Kidney (tissue), 14 donors: ENCODE results near the gene CASQ1. TPM values are rescaled to one million over a fixed set of nuclear protein-coding genes. Genes with fewer than 3 reads are reported as not detected.

Experiments used
- DNase-seq, 5 donors: peaks; one replicate each; pipeline ENCODE4 v3.0.0-alpha.2; 2013 to 2020
- FAIRE-seq: peaks from 2 replicates; lab custom pipeline; 2012; peaks lifted over from hg19 to GRCh38; lab: Jason Lieb, UNC
- H3K27ac ChIP-seq, 2 donors: one replicate each; pipeline ENCODE4 v1.7.0; 2013; ENCODE audit warnings: low read depth in 2 of 2, low read length in 2 of 2, inconsistent platforms in 1 of 2
- H3K27me3 ChIP-seq: one replicate; pipeline ENCODE4 v1.7.1; 2013; ENCODE audit warnings: low read length, inconsistent platforms; ENCODE audit not compliant: control insufficient read depth, insufficient read depth
- H3K36me3 ChIP-seq, 3 donors: one replicate each; pipeline versions ENCODE4 v1.7.0 to v1.7.1; 2013; ENCODE audit warnings: low read length in 3 of 3, control low read depth in 1 of 3, inconsistent platforms in 1 of 3; ENCODE audit not compliant: insufficient read depth in 3 of 3, control insufficient read depth in 2 of 3
- H3K4me1 ChIP-seq, 3 donors: one replicate each; pipeline versions ENCODE4 v1.7.0 to v1.7.1; 2013; ENCODE audit warnings: low read length in 3 of 3, inconsistent platforms in 1 of 3, low read depth in 1 of 3; ENCODE audit not compliant: control insufficient read depth in 2 of 3, insufficient read depth in 2 of 3
- H3K4me3 ChIP-seq, 3 donors: one replicate each; pipeline versions ENCODE4 v1.7.0 to v1.8.1; 2013; ENCODE audit warnings: low read length in 3 of 3, control low read depth in 1 of 3, inconsistent platforms in 1 of 3
- H3K9ac ChIP-seq, 3 donors: one replicate each; pipeline versions ENCODE4 v1.7.0 to v1.7.1; 2013; ENCODE audit warnings: low read length in 3 of 3, control low read depth in 1 of 3, inconsistent platforms in 1 of 3
- H3K9me3 ChIP-seq, 3 donors: one replicate each; pipeline versions ENCODE4 v1.7.0 to v1.7.1; 2013; ENCODE audit warnings: low read length in 3 of 3, control low read depth in 1 of 3, inconsistent platforms in 1 of 3; ENCODE audit not compliant: control insufficient read depth in 2 of 3, insufficient read depth in 1 of 3
- CTCF ChIP-seq: IDR thresholded peaks from 3 replicates; pipeline ENCODE4 v1.5.1; 2012; ENCODE audit warnings: mild to moderate bottlenecking, moderate library complexity, borderline replicate concordance; ENCODE audit not compliant: insufficient read depth; ENCODE audit errors: extremely low read depth
- intact Hi-C: fragments of 100-400 bp; cut with DNase I; formaldehyde crosslinking; loops from one replicate; pipeline ENCODE4 v1.11.1; 2022
- polyA plus RNA-seq: library from polyadenylated mRNA; stranded (reverse); fragments of 350-450 nt; fragmentation: Illumina TruSeq; extraction: RNeasy Lipid Tissue Mini Kit (QIAGEN cat#74804); gene quantifications from one replicate; pipeline ENCODE4 v1.2.3, GENCODE V29; 2014; ENCODE audit warnings: low read depth, low replicate concordance; ENCODE audit not compliant: insufficient read depth
- total RNA-seq: library from RNA; stranded (reverse); fragmentation: NEBNext Ultra II Directional; extraction: Animal tissue kit (Norgen Biotek cat#: 25700); gene quantifications from one replicate; pipeline ENCODE4 v1.2.1, GENCODE V29; 2021
- donor health status: control.
- donor health status: control.
- donor health status: control.
- donor health status: control.
- donor health status: control.
- donor health status: DM: yes; HTN: yes; CAD: no.
- donor health status: Normal renal cell carcinoma (clear cell type).

Gene CASQ1
- total and polyA plus RNA-seq, 2 donors from 2014 or later, result 0.57 TPM; not detected in 1

GRCh38 chr1:160193091-160193819, 2.9 kb downstream of the CASQ1 start:
- intact Hi-C loops, result loop anchor here (10.0 kb wide), 1 partner anchor 102 kb away; no protein-coding TSS in a partner anchor
- peak; percentile 99 for TF ChIP-seq CTCF
- H3K4me1 ChIP-seq, result peaks cover 2 to 5% (median 3%) of the 10 kb centered on the region in 3 donors
- peaks cover 0 to 4% (median 0%) of the 10 kb centered on the region in 3 donors for H3K9me3 ChIP-seq
- H3K27ac ChIP-seq, result no peak overlapping the region
- H3K27me3 ChIP-seq, result peaks cover 4% of the 10 kb centered on the region
- FAIRE-seq (no peak), DNase-seq (peak; percentile 91 to 95 (median 93))
- H3K4me3 ChIP-seq, result peak overlapping the region in 1 of 3 donors; percentile 9
- H3K36me3 ChIP-seq, result no peaks in the 10 kb centered on the region
- no peak overlapping the region for H3K9ac ChIP-seq

- Histone ChIP-seq H3K27ac (no peak overlapping the region), H3K9ac (peak overlapping the region in 1 of 3 donors; percentile 25), H3K4me1 (peaks cover 2 to 5% (median 3%) of the 10 kb centered on the region in 3 donors), H3K36me3 (no peaks in the 10 kb centered on the region), H3K4me3 (peak overlapping the region in 1 of 3 donors; percentile 35), H3K27me3 (peaks cover 4% of the 10 kb centered on the region), H3K9me3 (peaks cover 0 to 4% (median 0%) of the 10 kb centered on the region in 3 donors)
- intact Hi-C loops, result loop anchor here (10.0 kb wide), 1 partner anchor 101 kb away; no protein-coding TSS in a partner anchor
- TF ChIP-seq CTCF, result no peak
- DNase-seq, result no peak
- no peak for FAIRE-seq
Observed at GRCh38 chr1:160193832-160194736, 3.7 kb downstream of the CASQ1 start.

- TF ChIP-seq CTCF, result no peak
- peaks cover 0 to 4% (median 0%) of the 10 kb centered on the region in 3 donors for H3K9me3 ChIP-seq
- no peak for FAIRE-seq
- intact Hi-C loops, result loop anchor here (10.0 kb wide), 1 partner anchor 100 kb away; no protein-coding TSS in a partner anchor
- no peak overlapping the region for H3K9ac ChIP-seq
- no peak overlapping the region for H3K4me3 ChIP-seq
- no peak for DNase-seq
- peaks cover 4% of the 10 kb centered on the region for H3K27me3 ChIP-seq
- peaks cover 2 to 5% (median 3%) of the 10 kb centered on the region in 3 donors for H3K4me1 ChIP-seq
- no peak overlapping the region for H3K27ac ChIP-seq
- H3K36me3 ChIP-seq, result no peaks in the 10 kb centered on the region
Observed at GRCh38 chr1:160194737-160195059, 4.3 kb downstream of the CASQ1 start.
